MG63 (cell line): ENCODE measurements around the gene ANAPC7. TPM values are rescaled to one million over a fixed set of nuclear protein-coding genes. Genes with fewer than 3 reads are reported as not detected.
"Not testable (repeated sequence)": the region's sequence is repeated elsewhere in the genome, so short reads cannot be mapped to it uniquely, and the experiment has no call there.

Experiments used
- DNase-seq: peaks from one replicate; pipeline ENCODE4 v3.0.0-alpha.2; 2020
- H3K27me3 ChIP-seq: fragments of 250-450 bp; sonication (Bioruptor Pico); 2 replicates; pipeline ENCODE4 v1.5.1; 2020; ENCODE audit warnings: mild to moderate bottlenecking, moderate library complexity
- H3K36me3 ChIP-seq: fragments of 250-450 bp; sonication (Bioruptor Pico); 2 replicates; pipeline ENCODE4 v1.5.1; 2020; ENCODE audit warnings: mild to moderate bottlenecking, moderate library complexity
- H3K4me3 ChIP-seq: fragments of 250-450 bp; sonication (Bioruptor Pico); 2 replicates; pipeline ENCODE4 v1.5.1; 2020; ENCODE audit warnings: mild to moderate bottlenecking, moderate library complexity
- H3K9me3 ChIP-seq: fragments of 250-450 bp; sonication (Bioruptor Pico); 2 replicates; pipeline ENCODE4 v1.5.1; 2020; ENCODE audit warnings: mild to moderate bottlenecking, moderate library complexity
- total RNA-seq: library from RNA; depleted of rRNA; stranded (reverse); fragments of >200 nt; shearing (Covaris generic); gene quantifications from 2 replicates; pipeline ENCODE4 v1.2.3, GENCODE V29; 2014; ENCODE audit warnings: low replicate concordance; rRNA removed

Gene ANAPC7
- 50.7 and 51.5 TPM in 2 replicates for total RNA-seq

GRCh38 chr12:110403146-110403975 lies at the start of gene ANAPC7:
ANAPC7 (minus strand) TSS chr12:110403708; CDS start chr12:110403627, 81 bp downstream.
- H3K36me3 ChIP-seq: peaks cover 26% of the 10 kb centered on the region
- peak; percentile 83 for DNase-seq

GRCh38 chr12:110451263-110451662 lies 47.8 kb upstream of the ANAPC7 start:
- no peak for DNase-seq
- H3K36me3 ChIP-seq: peaks cover 23% of the 10 kb centered on the region
- H3K4me3 ChIP-seq: no peak overlapping the region
- no peaks in the 10 kb centered on the region for H3K27me3 ChIP-seq
- H3K9me3 ChIP-seq: no peaks in the 10 kb centered on the region

More at GRCh38 chr12:110403146-110403975, at the start of gene ANAPC7:
- Histone ChIP-seq H3K27me3 (no peaks in the 10 kb centered on the region), H3K4me3 (peak within 1 kb of the TSS; percentile 99), H3K9me3 (0 out of 2 replicates have a peak, but pooled peaks cover 4% of the 10 kb centered on the region)

- Histone ChIP-seq H3K36me3 (peaks cover 20% of the 10 kb centered on the region), H3K9me3 (no peaks in the 10 kb centered on the region), H3K27me3 (no peaks in the 10 kb centered on the region), H3K4me3 (peak within 1 kb of the TSS; percentile 94)
- DNase-seq: peak; percentile 95
Observed at GRCh38 chr12:110449799-110450497, 46.4 kb upstream of the ANAPC7 start, which contains the start of gene ARPC3. ARPC3 (minus strand) TSS chr12:110450337; CDS start chr12:110450260, 77 bp downstream.

- DNase-seq: no peak
- H3K36me3 ChIP-seq: peaks cover 58% of the 10 kb centered on the region
Observed at GRCh38 chr12:110444455-110444854, 40.9 kb upstream of the ANAPC7 start.

GRCh38 chr12:110436231-110436630 lies 32.7 kb upstream of the ANAPC7 start:
- Histone ChIP-seq H3K4me3 (no peak overlapping the region), H3K36me3 (peaks cover 46% of the 10 kb centered on the region), H3K27me3 (no peaks in the 10 kb centered on the region), H3K9me3 (no peaks in the 10 kb centered on the region)
- DNase-seq: no peak

More at GRCh38 chr12:110444455-110444854, 40.9 kb upstream of the ANAPC7 start:
- no peaks in the 10 kb centered on the region for H3K9me3 ChIP-seq
- no peak overlapping the region for H3K4me3 ChIP-seq
- H3K27me3 ChIP-seq: no peaks in the 10 kb centered on the region

- Histone ChIP-seq H3K27me3 (no peaks in the 10 kb centered on the region), H3K36me3 (peaks cover 23% of the 10 kb centered on the region), H3K9me3 (no peaks in the 10 kb centered on the region), H3K4me3 (peak overlapping the region; percentile 52; the same call in 1 of the 2 replicates)
- DNase-seq: no peak
Observed at GRCh38 chr12:110431957-110432587, 28.6 kb upstream of the ANAPC7 start.

GRCh38 chr12:110429676-110430075 lies 26.2 kb upstream of the ANAPC7 start:
- not testable (repeated sequence) for H3K4me3 ChIP-seq, H3K27me3 ChIP-seq, H3K9me3 ChIP-seq, DNase-seq, H3K36me3 ChIP-seq

GRCh38 chr12:110426406-110426805 lies 22.9 kb upstream of the ANAPC7 start:
- Histone ChIP-seq H3K27me3 (no peaks in the 10 kb centered on the region), H3K36me3 (no peaks in the 10 kb centered on the region), H3K9me3 (no peaks in the 10 kb centered on the region), H3K4me3 (no peak overlapping the region)
- no peak for DNase-seq

GRCh38 chr12:110424237-110424636 lies 20.7 kb upstream of the ANAPC7 start:
- H3K27me3 ChIP-seq: no peaks in the 10 kb centered on the region
- H3K36me3 ChIP-seq: no peaks in the 10 kb centered on the region
- H3K9me3 ChIP-seq: no peaks in the 10 kb centered on the region
- DNase-seq: no peak
- H3K4me3 ChIP-seq: no peak overlapping the region

- H3K36me3 ChIP-seq: no peaks in the 10 kb centered on the region
- no peaks in the 10 kb centered on the region for H3K27me3 ChIP-seq
- no peak overlapping the region for H3K4me3 ChIP-seq
- DNase-seq: no peak
- no peaks in the 10 kb centered on the region for H3K9me3 ChIP-seq
Observed at GRCh38 chr12:110421701-110422100, 18.2 kb upstream of the ANAPC7 start.

GRCh38 chr12:110421159-110421661 lies 17.7 kb upstream of the ANAPC7 start:
- no peaks in the 10 kb centered on the region for H3K9me3 ChIP-seq
- no peak for DNase-seq
- no peak overlapping the region for H3K4me3 ChIP-seq
- H3K27me3 ChIP-seq: no peaks in the 10 kb centered on the region
- H3K36me3 ChIP-seq: no peaks in the 10 kb centered on the region

GRCh38 chr12:110420644-110421043 lies 17.1 kb upstream of the ANAPC7 start:
- H3K9me3 ChIP-seq, H3K4me3 ChIP-seq, H3K36me3 ChIP-seq, DNase-seq, H3K27me3 ChIP-seq: not testable (repeated sequence)

GRCh38 chr12:110417113-110417512 lies 13.6 kb upstream of the ANAPC7 start:
- H3K27me3 ChIP-seq, H3K9me3 ChIP-seq, DNase-seq, H3K4me3 ChIP-seq, H3K36me3 ChIP-seq: not testable (repeated sequence)

- H3K36me3 ChIP-seq, H3K27me3 ChIP-seq, H3K9me3 ChIP-seq, DNase-seq, H3K4me3 ChIP-seq: not testable (repeated sequence)
Observed at GRCh38 chr12:110410086-110410485, 6.6 kb upstream of the ANAPC7 start.

GRCh38 chr12:110405126-110405662 lies 1.7 kb upstream of the ANAPC7 start:
- peaks cover 14% of the 10 kb centered on the region for H3K36me3 ChIP-seq
- not testable (repeated sequence) for H3K9me3 ChIP-seq, H3K4me3 ChIP-seq, H3K27me3 ChIP-seq, DNase-seq

- Histone ChIP-seq H3K9me3 (0 out of 2 replicates have a peak, but pooled peaks cover 4% of the 10 kb centered on the region), H3K27me3 (no peaks in the 10 kb centered on the region), H3K36me3 (peaks cover 19% of the 10 kb centered on the region), H3K4me3 (peak overlapping the region; percentile 99)
- peak; percentile 57 for DNase-seq
Observed at GRCh38 chr12:110403976-110404682, 621 bp upstream of the ANAPC7 start.
